SK-MEL-5 (cell line): ENCODE results near the gene NPBWR2. TPM values are rescaled to one million over a fixed set of nuclear protein-coding genes. Genes with fewer than 3 reads are reported as not detected.
A peak's percentile ranks its signal among the peaks of the same experiment; 100 is the strongest.

Source experiments
- DNase-seq: peaks from one replicate; pipeline ENCODE4 v3.0.0-alpha.2; 2016; ENCODE audit warnings: low read depth, low spot score
- in situ Hi-C: cut with HindIII; loops from 2 replicates; pipeline ENCODE4 v1.10.0; 2016; ENCODE audit warnings: low sequenced_read_pairs, high pct_unique_total_duplicates, low pct_unique_long_range_greater_than_20kb
- total RNA-seq: library from RNA; depleted of rRNA; stranded (reverse); fragments of >200 nt; shearing (Covaris generic); gene quantifications from 2 replicates; pipeline ENCODE4 v1.2.3, GENCODE V29; 2014

NPBWR2 gene
- total RNA-seq, 1 experiment from 2014 or later = not detected

- DNase-seq = no peak
- in situ Hi-C loops = no loop called here
These were observed 25.8 kb downstream of the NPBWR2 start for GRCh38 chr20:64081624-64081964.

- in situ Hi-C loops = no loop called here
- no peak for DNase-seq
These were observed 26.3 kb downstream of the NPBWR2 start for GRCh38 chr20:64080813-64081623.

GRCh38 chr20:64080013-64080812 lies 27.2 kb downstream of the NPBWR2 start, which contains the start of gene OPRL1:
TSS of gene OPRL1 (plus strand) at chr20:64080082. CDS start at chr20:64092721, 12,639 bp downstream.
- in situ Hi-C loops = no loop called here

GRCh38 chr20:64079273-64080012 lies 27.9 kb downstream of the NPBWR2 start, which contains the start of gene RGS19:
TSS of gene RGS19 (minus strand) at chr20:64079518. CDS start at chr20:64076886, 2,632 bp downstream.
- in situ Hi-C loops = no loop called here
- DNase-seq = peak; percentile 81

More at GRCh38 chr20:64080013-64080812, 27.2 kb downstream of the NPBWR2 start, which contains the start of gene OPRL1:
- DNase-seq = no peak

- in situ Hi-C loops = no loop called here
- DNase-seq = no peak
These were observed 28.5 kb downstream of the NPBWR2 start for GRCh38 chr20:64078934-64079272.

GRCh38 chr20:64077876-64078551 lies 29.4 kb downstream of the NPBWR2 start:
- in situ Hi-C loops = no loop called here
- no peak for DNase-seq

- no peak for DNase-seq
- in situ Hi-C loops = no loop called here
These were observed 29.9 kb downstream of the NPBWR2 start for GRCh38 chr20:64077541-64077875.

GRCh38 chr20:64077094-64077493 lies 30.3 kb downstream of the NPBWR2 start:
- DNase-seq = no peak
- in situ Hi-C loops = no loop called here

GRCh38 chr20:64076061-64076997 lies 31.0 kb downstream of the NPBWR2 start:
- DNase-seq = no peak
- in situ Hi-C loops = no loop called here

GRCh38 chr20:64075556-64075955 lies 31.8 kb downstream of the NPBWR2 start:
- DNase-seq = no peak
- in situ Hi-C loops = no loop called here

GRCh38 chr20:64074963-64075362 lies 32.4 kb downstream of the NPBWR2 start:
- DNase-seq = no peak
- in situ Hi-C loops = no loop called here

- DNase-seq = no peak
- in situ Hi-C loops = no loop called here
These were observed 33.1 kb downstream of the NPBWR2 start for GRCh38 chr20:64074184-64074789.

GRCh38 chr20:64073476-64074183 lies 33.7 kb downstream of the NPBWR2 start:
- DNase-seq = no peak
- in situ Hi-C loops = no loop called here

GRCh38 chr20:64072498-64073063 lies 34.8 kb downstream of the NPBWR2 start:
- in situ Hi-C loops = no loop called here
- DNase-seq = no peak
